GM23248 (cell line): ENCODE data around the gene PDCD5. TPM values are rescaled to one million over a fixed set of nuclear protein-coding genes. Genes with fewer than 3 reads are reported as not detected.

Experiments used
- DNase-seq: peaks from one replicate; pipeline ENCODE4 v3.0.0-alpha.2; 2015
- H2AFZ ChIP-seq: fragments of 200-600 bp; sonication (generic); 2 replicates; pipeline ENCODE4 v1.6.1; 2016; ENCODE audit warnings: antibody characterized with exemption
- H3F3A ChIP-seq: fragments of 200-600 bp; sonication (generic); 2 replicates; pipeline ENCODE4 v1.6.1; 2016; ENCODE audit warnings: mild to moderate bottlenecking, antibody characterized with exemption, mixed run types; ENCODE audit not compliant: insufficient read depth
- H3K27ac ChIP-seq: fragments of 200-600 bp; sonication (generic); 2 replicates; pipeline ENCODE4 v1.5.1; 2016; ENCODE audit warnings: mild to moderate bottlenecking
- H3K27me3 ChIP-seq: fragments of 200-600 bp; sonication (generic); replicated peaks from 2 replicates; pipeline ENCODE4 v1.6.1; 2016; ENCODE audit warnings: mild to moderate bottlenecking; ENCODE audit not compliant: insufficient read depth
- H3K36me3 ChIP-seq: fragments of 200-600 bp; sonication (generic); 2 replicates; pipeline ENCODE4 v1.6.1; 2016; ENCODE audit warnings: low read depth, mild to moderate bottlenecking
- H3K4me1 ChIP-seq: fragments of 200-600 bp; sonication (generic); 2 replicates; pipeline ENCODE4 v1.6.1; 2016; ENCODE audit warnings: mild to moderate bottlenecking; ENCODE audit not compliant: insufficient read depth
- H3K4me2 ChIP-seq: fragments of 200-600 bp; sonication (generic); one replicate; pipeline ENCODE4 v1.6.1; 2016; ENCODE audit warnings: mild to moderate bottlenecking; ENCODE audit not compliant: unreplicated experiment
- H3K4me3 ChIP-seq: fragments of 200-600 bp; sonication (generic); 2 replicates; pipeline ENCODE4 v1.5.1; 2016; ENCODE audit warnings: mild to moderate bottlenecking
- H3K79me2 ChIP-seq: fragments of 200-600 bp; sonication (generic); 2 replicates; pipeline ENCODE4 v1.6.1; 2016; ENCODE audit warnings: mild to moderate bottlenecking; ENCODE audit not compliant: insufficient read depth
- H3K9ac ChIP-seq: fragments of 200-600 bp; sonication (generic); 2 replicates; pipeline ENCODE4 v1.6.1; 2016; ENCODE audit warnings: mild to moderate bottlenecking
- H3K9me2 ChIP-seq: fragments of 200-600 bp; sonication (generic); 2 replicates; pipeline ENCODE4 v1.6.1; 2016; ENCODE audit warnings: mixed run types, mild to moderate bottlenecking, moderate library complexity; ENCODE audit not compliant: insufficient read depth
- H3K9me3 ChIP-seq: fragments of 200-600 bp; sonication (generic); one replicate; pipeline ENCODE4 v1.6.1; 2017; ENCODE audit warnings: low read depth
- H4K20me1 ChIP-seq: fragments of 200-600 bp; sonication (generic); 2 replicates; pipeline ENCODE4 v1.6.0; 2016; ENCODE audit not compliant: insufficient read depth
- EZH2 ChIP-seq: fragments of 200-600 bp; sonication (generic); IDR thresholded peaks from 2 replicates; pipeline ENCODE4 v1.6.1; 2018; ENCODE audit warnings: antibody characterized with exemption, mild to moderate bottlenecking; ENCODE audit not compliant: insufficient read depth, poor library complexity, severe bottlenecking
- EZH2phosphoT487 ChIP-seq: fragments of 200-600 bp; sonication (generic); IDR thresholded peaks from 2 replicates; pipeline ENCODE4 v1.6.1; 2018; ENCODE audit warnings: antibody characterized with exemption, moderate library complexity, mild to moderate bottlenecking, low read depth; ENCODE audit not compliant: insufficient read depth
- WGBS, 2 experiments: methylation state at CpG; one replicate each; pipeline ENCODE4 v1.1.6; 2015 to 2017; ENCODE audit warnings: low lambda C conversion rate in 2 of 2, low coverage in 1 of 2; ENCODE audit errors: missing lambda C conversion rate in 2 of 2; 5-methylcytosine and 5-hydroxymethylcytosine counted together
- in situ Hi-C: fragments of 300-500 bp; cut with MboI; formaldehyde crosslinking; loops from 2 replicates; pipeline ENCODE4 v1.15.0; 2020
- polyA plus RNA-seq: library from polyadenylated mRNA; unstranded; fragments of >200 nt; fragmentation: Nextera tagmentation; extraction: Ambion mirVana; gene quantifications from 2 replicates; pipeline ENCODE4 v1.2.1, GENCODE V29; 2016
- total RNA-seq: library from RNA; depleted of rRNA; stranded (reverse); fragments of >200 nt; shearing (Covaris generic); gene quantifications from 2 replicates; pipeline ENCODE4 v1.2.3, GENCODE V29; 2014

The PDCD5 gene
- total and polyA plus RNA-seq, 2 experiments from 2014 or later, result 95.4 to 309 TPM

- TF ChIP-seq EZH2, result no peak
Measured at GRCh38 chr19:32619051-32619685, 38.2 kb downstream of the PDCD5 start.

GRCh38 chr19:32622002-32622401, 41.0 kb downstream of the PDCD5 start:
- H3K27ac ChIP-seq, result no peak overlapping the region
- in situ Hi-C loops, result no loop called here

More at GRCh38 chr19:32619051-32619685, 38.2 kb downstream of the PDCD5 start:
- Histone ChIP-seq H3K36me3 (peaks cover 11% of the 10 kb centered on the region; the same call in 1 of the 2 replicates), H3K27ac (no peak overlapping the region), H3F3A (no peaks in the 10 kb centered on the region), H3K4me3 (no peak overlapping the region), H2AFZ (no peak overlapping the region), H3K4me2 (no peak overlapping the region), H3K9ac (no peak overlapping the region), H3K4me1 (no peaks in the 10 kb centered on the region), H3K27me3 (no peaks in the 10 kb centered on the region), H3K9me2 (no peaks in the 10 kb centered on the region), H4K20me1 (no peaks in the 10 kb centered on the region), H3K9me3 (no peaks in the 10 kb centered on the region), H3K79me2 (no peaks in the 10 kb centered on the region)
- DNase-seq, result no peak
- in situ Hi-C loops, result no loop called here
- WGBS, 2 experiments, result 91 to 93% methylated on average over 22 to 23 of the region's 23 CpGs

DNA sequence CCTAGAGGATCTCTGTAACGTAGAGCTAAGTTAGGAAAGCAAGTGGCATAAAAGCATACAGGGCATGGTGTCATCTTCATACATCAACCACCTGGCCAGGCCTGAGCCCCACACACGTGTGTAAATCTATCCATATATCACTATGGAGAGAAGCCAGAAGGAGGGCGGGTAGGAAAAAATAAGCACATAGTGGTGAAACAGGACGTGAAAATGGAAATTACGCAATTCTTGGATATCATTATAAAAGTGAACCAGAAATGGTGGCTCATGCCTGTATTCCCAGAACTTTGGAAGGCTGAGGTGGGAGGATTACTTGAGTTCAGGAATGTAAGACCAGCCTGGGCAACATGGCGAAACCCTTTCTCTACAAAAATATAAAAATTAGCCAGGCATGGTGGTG, 43.4 kb downstream of the PDCD5 start:
- TF ChIP-seq EZH2 (no peak), EZH2phosphoT487 (no peak)
- Histone ChIP-seq H3K27me3 (no peaks in the 10 kb centered on the region), H2AFZ (no peak overlapping the region), H3K4me2 (no peak overlapping the region), H3K4me1 (no peaks in the 10 kb centered on the region), H3K9me3 (no peaks in the 10 kb centered on the region), H3K4me3 (no peak overlapping the region), H4K20me1 (no peaks in the 10 kb centered on the region), H3K9me2 (no peaks in the 10 kb centered on the region), H3K9ac (no peak overlapping the region), H3F3A (no peaks in the 10 kb centered on the region), H3K27ac (no peak overlapping the region), H3K36me3 (peaks cover 7% of the 10 kb centered on the region; the same call in 1 of the 2 replicates), H3K79me2 (no peaks in the 10 kb centered on the region)
- no peak for DNase-seq
- in situ Hi-C loops, result no loop called here
- WGBS, 2 experiments, result 81 to 90% methylated on average over 6 of the region's 6 CpGs

More at GRCh38 chr19:32622002-32622401, 41.0 kb downstream of the PDCD5 start:
- no peak overlapping the region for H3K9ac ChIP-seq
- no peaks in the 10 kb centered on the region for H3K9me3 ChIP-seq
- DNase-seq, result no peak
- H3K79me2 ChIP-seq, result no peaks in the 10 kb centered on the region
- no peak overlapping the region for H3K4me3 ChIP-seq
- no peaks in the 10 kb centered on the region for H4K20me1 ChIP-seq
- 71 to 74% methylated on average over 12 of the region's 12 CpGs for WGBS, 2 experiments
- no peaks in the 10 kb centered on the region for H3K4me1 ChIP-seq
- no peak overlapping the region for H3K4me2 ChIP-seq
- H3K36me3 ChIP-seq, result peaks cover 10% of the 10 kb centered on the region; the same call in 1 of the 2 replicates
- no peaks in the 10 kb centered on the region for H3K27me3 ChIP-seq
- H2AFZ ChIP-seq, result no peak overlapping the region
- no peaks in the 10 kb centered on the region for H3K9me2 ChIP-seq
- H3F3A ChIP-seq, result no peaks in the 10 kb centered on the region
- TF ChIP-seq EZH2phosphoT487 (no peak), EZH2 (no peak)

- 88 to 94% methylated on average over 4 of the region's 4 CpGs for WGBS, 2 experiments
- Histone ChIP-seq H3K4me2 (no peak overlapping the region), H4K20me1 (no peaks in the 10 kb centered on the region), H3K27ac (no peak overlapping the region), H3K79me2 (no peaks in the 10 kb centered on the region), H3K4me3 (no peak overlapping the region), H3K9me3 (no peaks in the 10 kb centered on the region), H3K9ac (no peak overlapping the region), H2AFZ (no peak overlapping the region), H3K9me2 (no peaks in the 10 kb centered on the region), H3K27me3 (no peaks in the 10 kb centered on the region), H3K4me1 (no peaks in the 10 kb centered on the region), H3F3A (no peaks in the 10 kb centered on the region), H3K36me3 (peaks cover 6% of the 10 kb centered on the region; the same call in 1 of the 2 replicates)
- no peak for TF ChIP-seq EZH2
- no peak for TF ChIP-seq EZH2phosphoT487
- DNase-seq, result no peak
- in situ Hi-C loops, result no loop called here
Measured at GRCh38 chr19:32626969-32627368, 46.0 kb downstream of the PDCD5 start.
